SK-N-SH (cell line): Measurements from ENCODE around the gene SRCIN1. TPM values are rescaled to one million over a fixed set of nuclear protein-coding genes. Genes with fewer than 3 reads are reported as not detected.
A peak's percentile ranks its signal among the peaks of the same experiment; 100 is the strongest.

Experiments
- CTCF ChIA-PET: fragments of 300-600, 350-600 bp; formaldehyde crosslinking; extraction: SDS; loops from one replicate; lab custom pipeline; 2021; lab: Yijun Ruan, JAX
- POLR2A ChIA-PET: fragments of 350-600 bp; sonication (Branson Sonifier 250); formaldehyde crosslinking; extraction: SDS; loops from one replicate; lab custom pipeline; 2020; ENCODE audit warnings: antibody characterized with exemption, inconsistent platforms; lab: Yijun Ruan, JAX
- DNase-seq: peaks from one replicate; pipeline ENCODE4 v3.0.0; 2012
- H2AFZ ChIP-seq: fragments of 200-600 bp; sonication (generic); 2 replicates; pipeline ENCODE4 v1.8.1; 2016; ENCODE audit warnings: antibody characterized with exemption, mild to moderate bottlenecking, low read depth
- H3F3A ChIP-seq: fragments of 200-600 bp; sonication (generic); replicated peaks from 2 replicates; pipeline ENCODE3; 2016; ENCODE audit warnings: antibody characterized with exemption, mild to moderate bottlenecking; ENCODE audit not compliant: insufficient read depth
- H3K27ac ChIP-seq, 2 experiments: fragments of 200-500 bp in 1 of 2; fragments of 200-600 bp in 1 of 2; sonication (Bioruptor generic) in 1 of 2; sonication (generic), shearing (Covaris generic) in 1 of 2; 2 replicates each; pipeline versions ENCODE4 v1.5.1 to v1.6.1; 2014 to 2016; ENCODE audit warnings: low read depth in 2 of 2, inconsistent platforms in 1 of 2, low read length in 1 of 2, mild to moderate bottlenecking in 1 of 2, mixed read lengths in 1 of 2
- H3K27me3 ChIP-seq: fragments of 200-600 bp; sonication (generic), shearing (Covaris generic); 2 replicates; pipeline ENCODE4 v1.6.1; 2016; ENCODE audit warnings: mixed run types; ENCODE audit not compliant: insufficient read depth
- H3K36me3 ChIP-seq, 2 experiments: fragments of 200-500 bp in 1 of 2; fragments of 200-600 bp in 1 of 2; sonication (Bioruptor generic) in 1 of 2; sonication (generic) in 1 of 2; replicated peaks in 1 of 2; 2 replicates each; pipeline versions ENCODE3 to v1.5.1; 2014 to 2016; ENCODE audit warnings: low read length in 1 of 2, mild to moderate bottlenecking in 1 of 2; ENCODE audit not compliant: insufficient read depth in 2 of 2, control insufficient read depth in 1 of 2
- H3K4me1 ChIP-seq, 2 experiments: fragments of 200-500 bp in 1 of 2; fragments of 200-600 bp in 1 of 2; sonication (Bioruptor generic) in 1 of 2; sonication (generic), shearing (Covaris generic) in 1 of 2; 2 replicates each; pipeline versions ENCODE4 v1.5.1 to v1.6.1; 2014 to 2016; ENCODE audit warnings: low read depth in 1 of 2, low read length in 1 of 2, mixed run types in 1 of 2; ENCODE audit not compliant: insufficient read depth in 2 of 2, control insufficient read depth in 1 of 2
- H3K4me2 ChIP-seq: fragments of 200-600 bp; sonication (generic), shearing (Covaris generic); 2 replicates; pipeline ENCODE4 v1.6.1; 2017; ENCODE audit warnings: mixed run types
- H3K4me3 ChIP-seq, 2 experiments: fragments of 200-500 bp in 1 of 2; fragments of 200-600 bp in 1 of 2; sonication (Bioruptor generic) in 1 of 2; sonication (generic), shearing (Covaris generic) in 1 of 2; 2 replicates each; pipeline versions ENCODE4 v1.5.1 to v1.8.1; 2014 to 2016; ENCODE audit warnings: low read depth in 2 of 2, inconsistent platforms in 1 of 2, low read length in 1 of 2, mild to moderate bottlenecking in 1 of 2, mixed read lengths in 1 of 2, moderate library complexity in 1 of 2
- H3K79me2 ChIP-seq: fragments of 200-600 bp; sonication (generic); 2 replicates; pipeline ENCODE4 v1.8.1; 2017; ENCODE audit warnings: mild to moderate bottlenecking; ENCODE audit not compliant: insufficient read depth
- H3K9ac ChIP-seq: fragments of 200-600 bp; sonication (generic); 2 replicates; pipeline ENCODE4 v1.6.1; 2017; ENCODE audit warnings: mixed run types
- H3K9me2 ChIP-seq: fragments of 200-600 bp; sonication (generic); 2 replicates; pipeline ENCODE4 v1.6.1; 2017; ENCODE audit warnings: mixed run types
- H3K9me3 ChIP-seq: fragments of 200-600 bp; sonication (generic); 2 replicates; pipeline ENCODE4 v1.6.1; 2017; ENCODE audit warnings: mixed run types, mild to moderate bottlenecking, moderate library complexity
- H4K20me1 ChIP-seq: fragments of 200-600 bp; sonication (generic); 2 replicates; pipeline ENCODE4 v1.6.1; 2017; ENCODE audit warnings: mild to moderate bottlenecking, mixed run types; ENCODE audit not compliant: insufficient read depth
- CHD2 ChIP-seq: fragments of 150-350 bp; IDR thresholded peaks from 2 replicates; pipeline ENCODE4 v1.6.1; 2018; ENCODE audit warnings: low read length; ENCODE audit not compliant: partially characterized antibody
- ELF1 ChIP-seq: IDR thresholded peaks from 2 replicates; pipeline ENCODE4 v1.4.0; 2012
- FOSL2 ChIP-seq: IDR thresholded peaks from 2 replicates; pipeline ENCODE4 v1.4.0; 2012; ENCODE audit warnings: low read depth, mild to moderate bottlenecking, moderate library complexity, borderline replicate concordance
- FOXJ3 ChIP-seq: sonication (generic); formaldehyde crosslinking; IDR thresholded peaks from 2 replicates; pipeline ENCODE4 v1.5.1; 2020; ENCODE audit warnings: mild to moderate bottlenecking, missing genetic modification reagents
- GABPA ChIP-seq: IDR thresholded peaks from 2 replicates; pipeline ENCODE4 v1.4.0; 2012; ENCODE audit warnings: low read depth, mild to moderate bottlenecking
- GATA2 ChIP-seq: sonication (generic); formaldehyde crosslinking; IDR thresholded peaks from 2 replicates; pipeline ENCODE4 v1.5.0; 2020; ENCODE audit warnings: mild to moderate bottlenecking, missing genetic modification reagents
- MEF2A ChIP-seq: IDR thresholded peaks from 2 replicates; pipeline ENCODE4 v1.4.0; 2012; ENCODE audit warnings: low read depth, borderline replicate concordance
- MXI1 ChIP-seq: IDR thresholded peaks from 2 replicates; pipeline ENCODE4 v1.6.1; 2012; ENCODE audit warnings: mild to moderate bottlenecking, low read depth, low read length, improper control_type of control experiment
- POLR2AphosphoS5 ChIP-seq: IDR thresholded peaks from 2 replicates; pipeline ENCODE4 v1.6.1; 2012; ENCODE audit warnings: low read depth, low read length
- RXRA ChIP-seq: IDR thresholded peaks from 2 replicates; pipeline ENCODE4 v1.4.0; 2012; ENCODE audit warnings: low read depth, mild to moderate bottlenecking, borderline replicate concordance
- SMC3 ChIP-seq: IDR thresholded peaks from 2 replicates; pipeline ENCODE4 v1.6.1; 2012; ENCODE audit warnings: low read depth, low read length, improper control_type of control experiment
- TAF1 ChIP-seq: IDR thresholded peaks from 2 replicates; pipeline ENCODE4 v1.6.1; 2012; ENCODE audit warnings: low read depth, mild to moderate bottlenecking, low read length, moderate library complexity, borderline replicate concordance
- TCF12 ChIP-seq: IDR thresholded peaks from 2 replicates; pipeline ENCODE4 v1.4.0; 2012
- YY1 ChIP-seq: IDR thresholded peaks from 2 replicates; pipeline ENCODE4 v1.4.0; 2012; ENCODE audit warnings: low read depth, mild to moderate bottlenecking
- WGBS: methylation state at CpG from one replicate; pipeline ENCODE4 v1.1.6; 2017; ENCODE audit warnings: low lambda C conversion rate; 5-methylcytosine and 5-hydroxymethylcytosine counted together
- polyA plus RNA-seq, 3 experiments: library from polyadenylated mRNA; depleted of rRNA; stranded (reverse); fragments of >200 nt; gene quantifications; 2 replicates each; pipeline ENCODE4 v1.2.3, GENCODE V29; 2012
- TF ChIP-seq, protein P1 (sequence below): IDR thresholded peaks from 2 replicates; pipeline ENCODE4 v1.4.0; 2012; ENCODE audit warnings: low read depth, borderline replicate concordance
- TF ChIP-seq, protein P2 (sequence below): IDR thresholded peaks from 2 replicates; pipeline ENCODE4 v1.4.0; 2012; ENCODE audit warnings: low read depth
- TF ChIP-seq, protein P3 (sequence below): fragments of 150-350 bp; IDR thresholded peaks from 2 replicates; pipeline ENCODE4 v1.6.1; 2016; ENCODE audit warnings: mild to moderate bottlenecking, low read depth, low read length
- TF ChIP-seq, protein P4 (sequence below): fragments of 200-600 bp; sonication (generic); IDR thresholded peaks from 2 replicates; pipeline ENCODE4 v1.6.1; 2017; ENCODE audit warnings: antibody characterized with exemption, mild to moderate bottlenecking, moderate library complexity

The SRCIN1 gene
- polyA plus RNA-seq, 1 of the 3 experiments (the other 2 are of a cell fraction), result 1.0 TPM

DNA sequence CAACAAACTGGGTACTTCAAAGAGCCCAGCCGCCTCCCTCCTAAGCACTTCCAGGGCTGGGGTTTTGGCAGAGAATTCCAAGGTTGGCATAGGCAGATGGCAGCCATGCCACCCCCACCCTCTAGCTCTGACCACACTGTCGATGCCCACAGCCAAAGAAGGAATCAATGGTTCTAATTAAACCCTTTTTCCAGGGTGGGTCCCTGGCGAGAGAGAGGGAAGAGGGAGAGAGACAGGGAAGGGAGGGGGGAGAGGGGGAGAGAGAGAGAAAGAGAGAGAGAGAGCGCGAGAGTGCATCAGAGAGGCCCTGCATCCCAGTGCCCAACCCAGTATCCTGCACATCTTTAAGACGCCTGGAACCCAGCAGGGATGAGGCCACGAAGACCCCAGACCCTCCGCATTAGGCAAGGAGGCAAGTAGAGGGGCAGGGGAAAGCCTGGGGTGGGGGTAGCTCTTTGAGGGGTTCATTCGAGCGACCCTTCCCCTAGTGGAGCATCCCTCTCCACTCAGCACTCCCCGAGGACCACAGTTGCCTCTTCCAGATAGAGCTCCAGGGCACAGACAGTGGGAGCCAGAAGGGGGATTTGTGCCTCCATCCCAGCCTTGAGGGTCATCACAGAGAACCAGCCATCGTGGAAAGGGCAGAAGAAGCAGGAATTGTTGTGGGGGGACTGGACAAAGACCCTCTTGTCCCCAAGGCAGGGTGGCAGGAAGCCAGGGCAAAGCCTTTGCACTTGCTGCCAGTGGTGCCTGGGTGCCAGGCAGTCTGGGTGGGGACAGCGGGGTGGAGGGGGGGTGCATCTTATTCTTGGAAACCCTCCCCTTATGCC, 2.6 kb downstream of the SRCIN1 start:
- Histone ChIP-seq H3K9me2 (no peaks in the 10 kb centered on the region), H3K9ac (no peak overlapping the region), H3K4me2 (no peak overlapping the region), H3K4me3 (no peak overlapping the region), H3K4me1 (peaks cover 0 to 65% of the 10 kb centered on the region in 2 experiments; a peak in 1 of 4 replicates), H3F3A (no peaks in the 10 kb centered on the region), H3K27me3 (no peaks in the 10 kb centered on the region; the same call in 1 of the 2 replicates), H3K9me3 (no peaks in the 10 kb centered on the region), H3K36me3 (no peaks in the 10 kb centered on the region), H3K27ac (peak overlapping the region in 1 of 2 experiments; percentile 31; a peak in 1 of 4 replicates), H2AFZ (no peak overlapping the region), H4K20me1 (peaks cover 3% of the 10 kb centered on the region; the same call in 1 of the 2 replicates), H3K79me2 (no peaks in the 10 kb centered on the region)
- no peak for DNase-seq
- TF ChIP-seq ELF1 (no peak), CHD2 (no peak), GABPA (no peak), FOXJ3 (CRISPR knock-in tag) (no peak), SMC3 (no peak), MEF2A (no peak), GATA2 (CRISPR knock-in tag) (no peak)
- TF ChIP-seq, protein P1, sequence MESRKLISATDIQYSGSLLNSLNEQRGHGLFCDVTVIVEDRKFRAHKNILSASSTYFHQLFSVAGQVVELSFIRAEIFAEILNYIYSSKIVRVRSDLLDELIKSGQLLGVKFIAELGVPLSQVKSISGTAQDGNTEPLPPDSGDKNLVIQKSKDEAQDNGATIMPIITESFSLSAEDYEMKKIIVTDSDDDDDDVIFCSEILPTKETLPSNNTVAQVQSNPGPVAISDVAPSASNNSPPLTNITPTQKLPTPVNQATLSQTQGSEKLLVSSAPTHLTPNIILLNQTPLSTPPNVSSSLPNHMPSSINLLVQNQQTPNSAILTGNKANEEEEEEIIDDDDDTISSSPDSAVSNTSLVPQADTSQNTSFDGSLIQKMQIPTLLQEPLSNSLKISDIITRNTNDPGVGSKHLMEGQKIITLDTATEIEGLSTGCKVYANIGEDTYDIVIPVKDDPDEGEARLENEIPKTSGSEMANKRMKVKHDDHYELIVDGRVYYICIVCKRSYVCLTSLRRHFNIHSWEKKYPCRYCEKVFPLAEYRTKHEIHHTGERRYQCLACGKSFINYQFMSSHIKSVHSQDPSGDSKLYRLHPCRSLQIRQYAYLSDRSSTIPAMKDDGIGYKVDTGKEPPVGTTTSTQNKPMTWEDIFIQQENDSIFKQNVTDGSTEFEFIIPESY, result no peak
- ChIA-PET POLR2A (interaction anchor here (0.6 kb wide), 1 partner anchor 37 kb away, joined by 3 read pairs; no protein-coding TSS in a partner anchor), CTCF (interaction anchor here (0.7 to 15.4 kb wide), 10 partner anchors 16 to 208 kb away, joined by 3 to 232 read pairs (median 10); no protein-coding TSS in a partner anchor)
- 68% methylated on average over 13 of the region's 13 CpGs for WGBS

DNA sequence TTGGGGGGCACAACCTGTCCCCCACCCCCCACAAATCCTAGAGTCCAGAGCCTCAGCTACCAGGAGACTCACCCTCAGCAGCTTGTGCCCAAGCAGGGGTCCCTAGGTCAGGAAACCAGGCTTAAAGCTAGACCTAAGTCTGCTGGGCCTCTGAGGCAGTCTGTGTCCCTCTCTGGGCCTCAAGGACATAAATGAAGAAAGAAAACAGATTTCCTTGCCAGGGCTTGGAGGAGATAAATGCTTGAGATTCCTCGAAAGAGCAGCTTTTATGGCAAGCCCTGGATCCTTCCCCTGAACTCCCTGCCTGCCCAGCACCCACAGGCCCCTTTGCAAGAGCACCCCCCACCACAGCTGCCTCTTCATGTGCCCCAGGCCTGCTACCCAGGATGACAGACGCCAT, 3.3 kb downstream of the SRCIN1 start:
- Histone ChIP-seq H3K36me3 (no peaks in the 10 kb centered on the region), H3K4me3 (no peak overlapping the region), H2AFZ (no peak overlapping the region), H4K20me1 (peaks cover 3% of the 10 kb centered on the region; the same call in 1 of the 2 replicates), H3K79me2 (no peaks in the 10 kb centered on the region), H3K4me1 (peaks cover 0 to 58% of the 10 kb centered on the region in 2 experiments; a peak in 1 of 4 replicates), H3K9me2 (no peaks in the 10 kb centered on the region), H3K4me2 (no peak overlapping the region), H3K27ac (peak overlapping the region in 1 of 2 experiments; percentile 70; a peak in 1 of 4 replicates), H3F3A (no peaks in the 10 kb centered on the region), H3K27me3 (no peaks in the 10 kb centered on the region; the same call in 1 of the 2 replicates), H3K9ac (no peak overlapping the region), H3K9me3 (no peaks in the 10 kb centered on the region)
- ChIA-PET POLR2A (interaction anchor here (0.6 kb wide), 1 partner anchor 37 kb away, joined by 3 read pairs; no protein-coding TSS in a partner anchor), CTCF (interaction anchor here (0.7 to 15.4 kb wide), 8 partner anchors 16 to 207 kb away, joined by 3 to 232 read pairs (median 14); no protein-coding TSS in a partner anchor)
- TF ChIP-seq, protein P2, sequence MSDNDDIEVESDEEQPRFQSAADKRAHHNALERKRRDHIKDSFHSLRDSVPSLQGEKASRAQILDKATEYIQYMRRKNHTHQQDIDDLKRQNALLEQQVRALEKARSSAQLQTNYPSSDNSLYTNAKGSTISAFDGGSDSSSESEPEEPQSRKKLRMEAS, result no peak
- TF ChIP-seq SMC3 (no peak), MEF2A (no peak), YY1 (no peak), TCF12 (no peak), RXRA (no peak), GABPA (no peak), GATA2 (CRISPR knock-in tag) (no peak), FOSL2 (no peak), MXI1 (no peak), POLR2AphosphoS5 (no peak), ELF1 (no peak), TAF1 (no peak)
- TF ChIP-seq, protein P3, sequence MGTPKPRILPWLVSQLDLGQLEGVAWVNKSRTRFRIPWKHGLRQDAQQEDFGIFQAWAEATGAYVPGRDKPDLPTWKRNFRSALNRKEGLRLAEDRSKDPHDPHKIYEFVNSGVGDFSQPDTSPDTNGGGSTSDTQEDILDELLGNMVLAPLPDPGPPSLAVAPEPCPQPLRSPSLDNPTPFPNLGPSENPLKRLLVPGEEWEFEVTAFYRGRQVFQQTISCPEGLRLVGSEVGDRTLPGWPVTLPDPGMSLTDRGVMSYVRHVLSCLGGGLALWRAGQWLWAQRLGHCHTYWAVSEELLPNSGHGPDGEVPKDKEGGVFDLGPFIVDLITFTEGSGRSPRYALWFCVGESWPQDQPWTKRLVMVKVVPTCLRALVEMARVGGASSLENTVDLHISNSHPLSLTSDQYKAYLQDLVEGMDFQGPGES, result no peak
- TF ChIP-seq, protein P1, result no peak
- TF ChIP-seq, protein P4, sequence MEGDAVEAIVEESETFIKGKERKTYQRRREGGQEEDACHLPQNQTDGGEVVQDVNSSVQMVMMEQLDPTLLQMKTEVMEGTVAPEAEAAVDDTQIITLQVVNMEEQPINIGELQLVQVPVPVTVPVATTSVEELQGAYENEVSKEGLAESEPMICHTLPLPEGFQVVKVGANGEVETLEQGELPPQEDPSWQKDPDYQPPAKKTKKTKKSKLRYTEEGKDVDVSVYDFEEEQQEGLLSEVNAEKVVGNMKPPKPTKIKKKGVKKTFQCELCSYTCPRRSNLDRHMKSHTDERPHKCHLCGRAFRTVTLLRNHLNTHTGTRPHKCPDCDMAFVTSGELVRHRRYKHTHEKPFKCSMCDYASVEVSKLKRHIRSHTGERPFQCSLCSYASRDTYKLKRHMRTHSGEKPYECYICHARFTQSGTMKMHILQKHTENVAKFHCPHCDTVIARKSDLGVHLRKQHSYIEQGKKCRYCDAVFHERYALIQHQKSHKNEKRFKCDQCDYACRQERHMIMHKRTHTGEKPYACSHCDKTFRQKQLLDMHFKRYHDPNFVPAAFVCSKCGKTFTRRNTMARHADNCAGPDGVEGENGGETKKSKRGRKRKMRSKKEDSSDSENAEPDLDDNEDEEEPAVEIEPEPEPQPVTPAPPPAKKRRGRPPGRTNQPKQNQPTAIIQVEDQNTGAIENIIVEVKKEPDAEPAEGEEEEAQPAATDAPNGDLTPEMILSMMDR, result no peak
- WGBS, result 64% methylated on average over 2 of the region's 2 CpGs
- no peak for DNase-seq
